PFSK-1 (cell line): ENCODE data around the gene HAPLN2.

Experiments used
- POLR2AphosphoS5 ChIP-seq: IDR thresholded peaks from 2 replicates; pipeline ENCODE4 v1.6.1; 2012; ENCODE audit warnings: low read depth, mild to moderate bottlenecking, control low read depth, low read length, moderate library complexity
- TAF1 ChIP-seq: IDR thresholded peaks from 2 replicates; pipeline ENCODE4 v1.6.1; 2012; ENCODE audit warnings: low read length, control low read depth, borderline replicate concordance; ENCODE audit not compliant: insufficient read depth

DNA sequence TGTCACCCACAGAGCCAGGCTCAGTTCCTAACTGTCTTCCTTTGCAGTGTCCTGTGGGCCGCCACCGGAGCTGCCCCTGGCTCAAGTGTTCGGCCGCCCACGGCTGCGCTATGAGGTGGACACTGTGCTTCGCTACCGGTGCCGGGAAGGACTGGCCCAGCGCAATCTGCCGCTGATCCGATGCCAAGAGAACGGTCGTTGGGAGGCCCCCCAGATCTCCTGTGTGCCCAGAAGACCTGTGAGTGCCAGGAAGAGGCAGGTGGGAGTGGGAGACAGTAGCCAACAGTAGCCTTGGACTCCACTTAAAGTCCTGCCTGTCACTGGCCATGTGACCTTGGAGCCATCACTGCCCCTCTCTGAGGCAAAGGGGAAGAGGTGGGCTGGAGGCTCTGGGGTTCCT, 39.3 kb downstream of the HAPLN2 start:
- TF ChIP-seq TAF1 (no peak), POLR2AphosphoS5 (no peak)
